Osteocyte (in vitro differentiated cells): Measurements from ENCODE around the gene NOP14. TPM values are rescaled to one million over a fixed set of nuclear protein-coding genes. Genes with fewer than 3 reads are reported as not detected.

Experiments used
- DNase-seq: peaks from one replicate; pipeline ENCODE4 v3.0.0; 2021; ENCODE audit warnings: mixed read lengths; ENCODE audit not compliant: unreplicated experiment; ENCODE audit errors: extremely low spot score
- H3K27ac Mint-ChIP-seq: one replicate; pipeline ENCODE4 v1.8.0; 2021; ENCODE audit warnings: mild to moderate bottlenecking, mixed read lengths; ENCODE audit not compliant: unreplicated experiment
- H3K27me3 Mint-ChIP-seq: one replicate; pipeline ENCODE4 v1.8.0; 2021; ENCODE audit warnings: mixed read lengths; ENCODE audit not compliant: unreplicated experiment
- H3K36me3 Mint-ChIP-seq: one replicate; pipeline ENCODE4 v1.8.0; 2021; ENCODE audit warnings: mixed read lengths; ENCODE audit not compliant: unreplicated experiment
- H3K4me1 Mint-ChIP-seq: one replicate; pipeline ENCODE4 v1.8.0; 2021; ENCODE audit warnings: mixed read lengths; ENCODE audit not compliant: unreplicated experiment
- H3K4me3 Mint-ChIP-seq: one replicate; pipeline ENCODE4 v1.8.0; 2021; ENCODE audit warnings: mild to moderate bottlenecking, moderate library complexity, mixed read lengths; ENCODE audit not compliant: unreplicated experiment
- H3K9me3 Mint-ChIP-seq: one replicate; pipeline ENCODE4 v1.8.0; 2021; ENCODE audit warnings: mixed read lengths; ENCODE audit not compliant: unreplicated experiment
- CTCF ChIP-seq: fragments of 200-600 bp; sonication (generic); IDR thresholded peaks from 2 replicates; pipeline ENCODE4 v1.5.0; 2021; ENCODE audit warnings: antibody characterized with exemption, mild to moderate bottlenecking, moderate library complexity
- total RNA-seq: library from RNA; stranded (reverse); gene quantifications from 2 replicates; pipeline ENCODE4 v1.2.1, GENCODE V29; 2021

NOP14 gene
- total RNA-seq, 1 donor from 2014 or later = 29.6 TPM

- no peaks in the 10 kb centered on the region for H3K27me3 Mint-ChIP-seq
- peak overlapping the region; percentile 63 for H3K27ac Mint-ChIP-seq
- H3K4me3 Mint-ChIP-seq = peak overlapping the region; percentile 77
- peaks cover 26% of the 10 kb centered on the region for H3K4me1 Mint-ChIP-seq
- no peak for TF ChIP-seq CTCF
- H3K9me3 Mint-ChIP-seq = no peaks in the 10 kb centered on the region
- DNase-seq = no peak
- H3K36me3 Mint-ChIP-seq = peaks cover 18% of the 10 kb centered on the region
These were observed 27.2 kb downstream of the NOP14 start for GRCh38 chr4:2935762-2936743.

- Mint-ChIP-seq H3K9me3 (no peaks in the 10 kb centered on the region), H3K27ac (peak overlapping the region; percentile 63), H3K4me1 (peaks cover 26% of the 10 kb centered on the region), H3K27me3 (no peaks in the 10 kb centered on the region), H3K4me3 (peak overlapping the region; percentile 77), H3K36me3 (peaks cover 11% of the 10 kb centered on the region)
- no peak for TF ChIP-seq CTCF
- peak; percentile 98 for DNase-seq
These were observed 28.1 kb downstream of the NOP14 start for GRCh38 chr4:2934813-2935761.

- no peaks in the 10 kb centered on the region for H3K9me3 Mint-ChIP-seq
- DNase-seq = no peak
- no peaks in the 10 kb centered on the region for H3K27me3 Mint-ChIP-seq
- peaks cover 26% of the 10 kb centered on the region for H3K4me1 Mint-ChIP-seq
- H3K27ac Mint-ChIP-seq = no peak overlapping the region
- peak overlapping the region; percentile 78 for H3K4me3 Mint-ChIP-seq
- H3K36me3 Mint-ChIP-seq = peaks cover 9% of the 10 kb centered on the region
- no peak for TF ChIP-seq CTCF
These were observed 29.0 kb downstream of the NOP14 start for GRCh38 chr4:2934077-2934812.

GRCh38 chr4:2933566-2934076 is 29.6 kb downstream of the NOP14 start:
- TF ChIP-seq CTCF = no peak
- H3K9me3 Mint-ChIP-seq = no peaks in the 10 kb centered on the region
- H3K36me3 Mint-ChIP-seq = peaks cover 9% of the 10 kb centered on the region
- peaks cover 26% of the 10 kb centered on the region for H3K4me1 Mint-ChIP-seq
- no peak for DNase-seq
- peak overlapping the region; percentile 78 for H3K27ac Mint-ChIP-seq
- peak overlapping the region; percentile 78 for H3K4me3 Mint-ChIP-seq
- H3K27me3 Mint-ChIP-seq = no peaks in the 10 kb centered on the region
